NCI-H2107 treated with DMSO at 0.1 percent for 48 hours (cell line): ENCODE results near the gene DYNLT4.
A peak's percentile ranks its signal among the peaks of the same experiment; 100 is the strongest.
"Not testable (repeated sequence)": the region's sequence is repeated elsewhere in the genome, so short reads cannot be mapped to it uniquely, and the experiment has no call there.

ENCODE experiments used
- DNase-seq: peaks from one replicate; lab custom pipeline; 2025; ENCODE audit not compliant: unreplicated experiment; lab: John Stamatoyannopoulos, UW

DYNLT4 gene

GRCh38 chr1:44806704-44807363, at the start of gene DYNLT4:
Gene DYNLT4, minus strand, starts transcription at chr1:44807351. Its CDS starts 683 bp downstream, at chr1:44806668.
- DNase-seq, result no peak

- no peak for DNase-seq
These were observed 48.6 kb upstream of the DYNLT4 start for GRCh38 chr1:44855742-44856141.

- no peak for DNase-seq
These were observed 47.8 kb upstream of the DYNLT4 start for GRCh38 chr1:44854970-44855369.

- DNase-seq, result no peak
These were observed 46.0 kb upstream of the DYNLT4 start for GRCh38 chr1:44853201-44853600.

- DNase-seq, result no peak
These were observed 44.2 kb upstream of the DYNLT4 start for GRCh38 chr1:44851308-44851707.

GRCh38 chr1:44849575-44850132, 42.5 kb upstream of the DYNLT4 start:
- DNase-seq, result no peak

- DNase-seq, result no peak
These were observed 41.5 kb upstream of the DYNLT4 start for GRCh38 chr1:44848456-44849181.

GRCh38 chr1:44847845-44848244, 40.7 kb upstream of the DYNLT4 start:
- DNase-seq, result no peak

GRCh38 chr1:44846985-44847384, 39.8 kb upstream of the DYNLT4 start:
- no peak for DNase-seq

- DNase-seq, result no peak
These were observed 35.9 kb upstream of the DYNLT4 start, which contains the start of gene PTCH2 for GRCh38 chr1:44842862-44843655. Gene PTCH2, minus strand, starts transcription at chr1:44843253. Its CDS starts 321 bp downstream, at chr1:44842932.

GRCh38 chr1:44842486-44842861, 35.3 kb upstream of the DYNLT4 start:
- no peak for DNase-seq

GRCh38 chr1:44839576-44839975, 32.4 kb upstream of the DYNLT4 start:
- no peak for DNase-seq

- DNase-seq, result not testable (repeated sequence)
These were observed 31.1 kb upstream of the DYNLT4 start for GRCh38 chr1:44838294-44838693.

- peak; percentile 56 for DNase-seq
These were observed 28.9 kb upstream of the DYNLT4 start for GRCh38 chr1:44835738-44836675.

GRCh38 chr1:44834328-44834727, 27.2 kb upstream of the DYNLT4 start:
- DNase-seq, result no peak

GRCh38 chr1:44832056-44832705, 25.0 kb upstream of the DYNLT4 start:
- DNase-seq, result no peak

GRCh38 chr1:44831516-44831915, 24.4 kb upstream of the DYNLT4 start:
- DNase-seq, result no peak

- no peak for DNase-seq
These were observed 23.8 kb upstream of the DYNLT4 start for GRCh38 chr1:44830900-44831304.

GRCh38 chr1:44829506-44830384, 22.6 kb upstream of the DYNLT4 start:
- DNase-seq, result no peak
